OCI-LY3 (cell line): ENCODE data around the gene NT5DC4.

Source experiments
- CTCF ChIP-seq: fragments of 200-600, 300-600 bp; sonication (generic); IDR thresholded peaks from 2 replicates; pipeline ENCODE4 v1.5.1; 2014; ENCODE audit warnings: antibody characterized with exemption, low read length, low read depth
- EZH2phosphoT487 ChIP-seq: fragments of 200-600 bp; shearing (Covaris generic); IDR thresholded peaks from 2 replicates; pipeline ENCODE4 v1.6.1; 2018; ENCODE audit warnings: antibody characterized with exemption, mixed run types, low read depth

- TF ChIP-seq CTCF (no peak), EZH2phosphoT487 (no peak)
Observed at GRCh38 chr2:112694182-112694581, 26.6 kb upstream of the NT5DC4 start.
